Body of pancreas (tissue), 4 donors: ENCODE results near the gene THADA. TPM values are rescaled to one million over a fixed set of nuclear protein-coding genes. Genes with fewer than 3 reads are reported as not detected.

Source experiments
- ATAC-seq: fragments of 150-250 bp; one replicate; pipeline ENCODE4 v1.9.1; 2016
- DNase-seq, 4 donors: peaks; one replicate each; pipeline ENCODE4 v3.0.0-alpha.2; 2019
- H3K27ac ChIP-seq, 4 donors: fragments of 200-600 bp; sonication (generic); 1 replicate in 3 of 4; 2 replicates in 1 of 4; pipeline versions ENCODE4 v1.5.1 to v1.6.1; 2016 to 2019; ENCODE audit warnings: mild to moderate bottlenecking in 1 of 4, mixed read lengths in 1 of 4, moderate library complexity in 1 of 4
- H3K27me3 ChIP-seq, 2 donors: fragments of 200-600 bp; sonication (generic); one replicate each; pipeline ENCODE4 v1.6.0; 2016; ENCODE audit warnings: mild to moderate bottlenecking in 1 of 2
- H3K36me3 ChIP-seq, 2 donors: fragments of 200-600 bp; sonication (generic); replicated peaks in 1 of 2; 2 replicates each; pipeline ENCODE4 v1.5.1; 2016; ENCODE audit warnings: low read depth in 2 of 2; ENCODE audit not compliant: insufficient read depth in 1 of 2
- H3K4me1 ChIP-seq: fragments of 200-600 bp; sonication (generic); one replicate; pipeline ENCODE4 v1.6.0; 2016
- H3K4me3 ChIP-seq, 2 donors: fragments of 200-600 bp; sonication (generic); 1 replicate in 1 of 2; 2 replicates in 1 of 2; pipeline ENCODE4 v1.5.1; 2016 to 2019
- H3K9me3 ChIP-seq, 3 donors: fragments of 200-600 bp; sonication (generic); 1 replicate in 2 of 3; 2 replicates in 1 of 3; pipeline ENCODE4 v1.5.1; 2016
- CTCF ChIP-seq, 7 experiments: fragments of 450-650 bp in 4 of 7; fragments of 200-600 bp in 3 of 7; sonication (generic) in 3 of 7; IDR thresholded peaks; one replicate each; pipeline ENCODE4 v1.5.1; 2016 to 2019; ENCODE audit warnings: antibody characterized with exemption in 7 of 7
- POLR2A ChIP-seq, 3 donors: fragments of 450-650 bp; IDR thresholded peaks; one replicate each; pipeline ENCODE4 v1.6.1; 2016; ENCODE audit warnings: antibody characterized with exemption in 3 of 3, mild to moderate bottlenecking in 2 of 3
- WGBS, 2 donors: methylation state at CpG; one replicate each; pipeline ENCODE4 v1.1.5; 2017; 5-methylcytosine and 5-hydroxymethylcytosine counted together
- intact Hi-C: fragments of 100-400 bp; cut with DNase I; formaldehyde crosslinking; loops from one replicate; pipeline ENCODE4 v1.15.1; 2023
- total RNA-seq, 2 donors: library from RNA; depleted of rRNA; stranded (reverse); fragments of >200 nt; gene quantifications; one replicate each; pipeline ENCODE4 v1.1.0, GENCODE V29; 2016

THADA gene
- total RNA-seq, 2 donors from 2014 or later = 27.5 to 41.9 TPM

GRCh38 chr2:43259512-43259911, 336.3 kb downstream of the THADA start:
- Histone ChIP-seq H3K27me3 (no peaks in the 10 kb centered on the region), H3K4me1 (peaks cover 6% of the 10 kb centered on the region), H3K27ac (no peak overlapping the region), H3K36me3 (no peaks in the 10 kb centered on the region), H3K9me3 (no peaks in the 10 kb centered on the region), H3K4me3 (no peak overlapping the region)
- no peak for ATAC-seq
- 92 to 100% methylated on average over 1 of the region's 1 CpG for WGBS, 2 donors
- DNase-seq = no peak
- TF ChIP-seq POLR2A (IDR thresholded peaks at IDR 0.05) (no peak), CTCF (IDR thresholded peaks at IDR 0.05) (no peak)
- intact Hi-C loops = no loop called here

- 52 to 68% methylated on average over 2 of the region's 2 CpGs for WGBS, 2 donors
- ATAC-seq (no peak), DNase-seq (no peak)
- no peak overlapping the region for H3K4me3 ChIP-seq
- H3K4me1 ChIP-seq = peaks cover 6% of the 10 kb centered on the region
- H3K27me3 ChIP-seq = no peaks in the 10 kb centered on the region
- no peaks in the 10 kb centered on the region for H3K36me3 ChIP-seq
- no peak overlapping the region for H3K27ac ChIP-seq
- intact Hi-C loops = no loop called here
- H3K9me3 ChIP-seq = no peaks in the 10 kb centered on the region
- TF ChIP-seq CTCF (IDR thresholded peaks at IDR 0.05) (no peak), POLR2A (IDR thresholded peaks at IDR 0.05) (no peak)
Observed at GRCh38 chr2:43258547-43259156, 337.2 kb downstream of the THADA start.

- no peaks in the 10 kb centered on the region for H3K9me3 ChIP-seq
- H3K27ac ChIP-seq = no peak overlapping the region
- no peaks in the 10 kb centered on the region for H3K36me3 ChIP-seq
- 84 to 92% methylated on average over 8 of the region's 8 CpGs for WGBS, 2 donors
- ATAC-seq (no peak), DNase-seq (no peak)
- no peaks in the 10 kb centered on the region for H3K27me3 ChIP-seq
- no peak for TF ChIP-seq POLR2A (IDR thresholded peaks at IDR 0.05)
- no peak for TF ChIP-seq CTCF (IDR thresholded peaks at IDR 0.05)
- intact Hi-C loops = no loop called here
- H3K4me1 ChIP-seq = peaks cover 6% of the 10 kb centered on the region
- no peak overlapping the region for H3K4me3 ChIP-seq
Observed at GRCh38 chr2:43255296-43255910, 340.4 kb downstream of the THADA start.

GRCh38 chr2:43254331-43254730, 341.5 kb downstream of the THADA start:
- Histone ChIP-seq H3K9me3 (no peaks in the 10 kb centered on the region), H3K4me3 (no peak overlapping the region), H3K4me1 (peaks cover 6% of the 10 kb centered on the region), H3K27me3 (no peaks in the 10 kb centered on the region), H3K27ac (no peak overlapping the region), H3K36me3 (no peaks in the 10 kb centered on the region)
- WGBS, 2 donors = 93 to 95% methylated on average over 5 of the region's 5 CpGs
- TF ChIP-seq POLR2A (IDR thresholded peaks at IDR 0.05) = no peak
- TF ChIP-seq CTCF (IDR thresholded peaks at IDR 0.05) = no peak
- no peak for ATAC-seq
- DNase-seq = no peak
- intact Hi-C loops = no loop called here
